A673 (cell line): ENCODE measurements around the gene BEST4. TPM values are rescaled to one million over a fixed set of nuclear protein-coding genes. Genes with fewer than 3 reads are reported as not detected.

Experiments used
- BruUV-seq: library from RNA; stranded (reverse); fragments of 400-500 nt; replicated peaks from 2 replicates; lab custom pipeline; 2021; lab: Mats Ljungman, UMichigan
- CTCF ChIA-PET: fragments of 300-600 bp; sonication (Branson Sonifier 250); formaldehyde crosslinking; loops from one replicate; lab custom pipeline; 2022; ENCODE audit warnings: antibody characterized with exemption; lab: Charles Lee
- POLR2A ChIA-PET: fragments of 300-600 bp; sonication (Branson Sonifier 250); formaldehyde crosslinking; loops from one replicate; lab custom pipeline; 2022; ENCODE audit warnings: antibody characterized with exemption; ENCODE audit not compliant: low non-redundant PET; lab: Charles Lee
- DNase-seq: peaks from one replicate; pipeline ENCODE4 v3.0.0-alpha.2; 2015; ENCODE audit warnings: low spot score
- H3K27ac ChIP-seq: fragments of 200-600 bp; sonication (generic); 2 replicates; pipeline ENCODE4 v1.5.1; 2016; ENCODE audit warnings: mixed run types, low read depth, mild to moderate bottlenecking, mixed read lengths, antibody characterized with exemption, low read length; ENCODE audit not compliant: poor library complexity, severe bottlenecking
- H3K27me3 ChIP-seq: fragments of 200-600 bp; sonication (generic); replicated peaks from 2 replicates; pipeline ENCODE4 v1.6.1; 2017; ENCODE audit warnings: mixed run types, low read depth, mild to moderate bottlenecking, mixed read lengths, antibody characterized with exemption, low read length; ENCODE audit not compliant: insufficient read depth, poor library complexity
- H3K36me3 ChIP-seq: fragments of 200-600 bp; sonication (generic); 2 replicates; pipeline ENCODE4 v1.6.1; 2016; ENCODE audit warnings: mixed run types, mild to moderate bottlenecking, mixed read lengths, antibody characterized with exemption, low read length; ENCODE audit not compliant: insufficient read depth, poor library complexity, severe bottlenecking
- H3K4me1 ChIP-seq: fragments of 200-600 bp; sonication (generic); 2 replicates; pipeline ENCODE4 v1.6.1; 2017; ENCODE audit warnings: mixed run types, mild to moderate bottlenecking, mixed read lengths, antibody characterized with exemption, low read length; ENCODE audit not compliant: insufficient read depth, poor library complexity, severe bottlenecking
- H3K4me3 ChIP-seq: fragments of 200-600 bp; sonication (generic); 2 replicates; pipeline ENCODE4 v1.5.1; 2016; ENCODE audit warnings: low read depth, mixed run types, mild to moderate bottlenecking, mixed read lengths, low read length; ENCODE audit not compliant: poor library complexity, severe bottlenecking
- H3K9me3 ChIP-seq: fragments of 200-600 bp; sonication (generic); 2 replicates; pipeline ENCODE4 v1.6.1; 2016; ENCODE audit warnings: mixed run types, low read depth, mild to moderate bottlenecking, mixed read lengths, antibody characterized with exemption, low read length; ENCODE audit not compliant: poor library complexity, severe bottlenecking
- EZH2 ChIP-seq: fragments of 200-600 bp; sonication (generic); IDR thresholded peaks from 2 replicates; pipeline ENCODE4 v1.6.1; 2017; ENCODE audit warnings: borderline replicate concordance, low read depth, mild to moderate bottlenecking, mixed read lengths, antibody characterized with exemption, low read length; ENCODE audit not compliant: poor library complexity, severe bottlenecking
- intact Hi-C: fragments of 100-400 bp; cut with micrococcal nuclease; formaldehyde crosslinking; loops from one replicate; pipeline ENCODE4 v1.10.0; 2022; ENCODE audit not compliant: unreplicated experiment
- total RNA-seq: library from RNA; stranded (reverse); gene quantifications from 2 replicates; pipeline ENCODE4 v1.2.3, GENCODE V29; 2021
- TF ChIP-seq, protein P1 (sequence below): fragments of 300-800, 200-600 bp; sonication (generic); conservative IDR thresholded peaks from 2 replicates; pipeline ENCODE4 v1.5.1; 2017; ENCODE audit warnings: low read depth, mild to moderate bottlenecking, antibody characterized with exemption, low read length, moderate library complexity, mixed read lengths

BEST4 gene
- total RNA-seq, 1 experiment from 2014 or later: not detected

- intact Hi-C loops: loop anchor here (10.0 kb wide), 1 partner anchor 498 kb away; no protein-coding TSS in a partner anchor
- Histone ChIP-seq H3K4me3 (peak within 1 kb of the TSS; percentile 41), H3K27ac (peak within 1 kb of the TSS; percentile 98), H3K4me1 (peaks cover 54% of the 10 kb centered on the region), H3K27me3 (no peaks in the 10 kb centered on the region), H3K9me3 (no peaks in the 10 kb centered on the region), H3K36me3 (peaks cover 9% of the 10 kb centered on the region)
- DNase-seq: no peak
- CTCF ChIA-PET: interaction anchor here (0.6 kb wide), 1 partner anchor 81 kb away, joined by 3 read pairs; no protein-coding TSS in a partner anchor
- no TSS peak for BruUV-seq
- POLR2A ChIA-PET: interaction anchor here (0.5 to 2.7 kb wide), 3 partner anchors 12 to 1249 kb away, joined by 3 to 18 read pairs (median 5); no protein-coding TSS in a partner anchor
- TF ChIP-seq, protein P1, sequence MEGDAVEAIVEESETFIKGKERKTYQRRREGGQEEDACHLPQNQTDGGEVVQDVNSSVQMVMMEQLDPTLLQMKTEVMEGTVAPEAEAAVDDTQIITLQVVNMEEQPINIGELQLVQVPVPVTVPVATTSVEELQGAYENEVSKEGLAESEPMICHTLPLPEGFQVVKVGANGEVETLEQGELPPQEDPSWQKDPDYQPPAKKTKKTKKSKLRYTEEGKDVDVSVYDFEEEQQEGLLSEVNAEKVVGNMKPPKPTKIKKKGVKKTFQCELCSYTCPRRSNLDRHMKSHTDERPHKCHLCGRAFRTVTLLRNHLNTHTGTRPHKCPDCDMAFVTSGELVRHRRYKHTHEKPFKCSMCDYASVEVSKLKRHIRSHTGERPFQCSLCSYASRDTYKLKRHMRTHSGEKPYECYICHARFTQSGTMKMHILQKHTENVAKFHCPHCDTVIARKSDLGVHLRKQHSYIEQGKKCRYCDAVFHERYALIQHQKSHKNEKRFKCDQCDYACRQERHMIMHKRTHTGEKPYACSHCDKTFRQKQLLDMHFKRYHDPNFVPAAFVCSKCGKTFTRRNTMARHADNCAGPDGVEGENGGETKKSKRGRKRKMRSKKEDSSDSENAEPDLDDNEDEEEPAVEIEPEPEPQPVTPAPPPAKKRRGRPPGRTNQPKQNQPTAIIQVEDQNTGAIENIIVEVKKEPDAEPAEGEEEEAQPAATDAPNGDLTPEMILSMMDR: no peak
- no peak for TF ChIP-seq EZH2
Observed at GRCh38 chr1:44806704-44807363, 18.9 kb upstream of the BEST4 start, which contains the start of gene DYNLT4. Gene DYNLT4 (minus strand): TSS chr1:44807351. CDS start chr1:44806668, 683 bp downstream.

DNA sequence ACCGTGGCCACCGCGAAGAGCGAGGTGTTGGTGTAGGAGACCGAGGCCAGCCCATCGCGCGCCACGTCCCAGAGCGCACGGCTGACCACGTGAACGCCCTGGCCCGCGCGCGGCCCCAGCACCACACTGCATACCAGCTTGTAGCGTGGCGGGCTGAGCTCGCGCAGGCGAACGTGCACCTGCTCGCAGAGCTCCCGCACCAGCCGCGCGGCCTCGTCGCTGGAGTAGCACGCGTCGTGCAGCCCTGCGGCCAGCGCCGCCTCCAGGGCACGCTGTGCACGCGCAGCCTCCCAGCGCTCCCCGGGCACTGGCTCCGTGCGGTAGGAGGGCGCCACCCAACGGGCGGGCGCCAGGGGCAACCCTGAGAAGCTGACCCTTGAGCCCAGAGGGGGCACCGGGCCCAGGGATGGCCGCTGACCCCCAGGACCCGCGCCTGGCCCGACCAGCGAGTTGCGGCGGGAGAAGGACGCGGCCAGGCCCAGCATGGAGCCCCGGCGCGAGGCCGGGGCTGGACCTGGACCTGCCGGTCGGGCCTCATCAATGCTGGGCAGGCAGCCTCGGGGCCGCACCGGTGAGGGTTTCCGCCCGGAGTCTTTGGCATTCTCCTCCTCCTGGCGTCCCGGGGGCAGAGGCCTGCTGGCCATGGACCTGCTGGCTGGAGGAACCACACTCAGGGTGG lies 18.2 kb upstream of the BEST4 start:
- no peaks in the 10 kb centered on the region for H3K9me3 ChIP-seq
- H3K27ac ChIP-seq: peak overlapping the region; percentile 98
- H3K27me3 ChIP-seq: no peaks in the 10 kb centered on the region
- intact Hi-C loops: loop anchor here (10.0 kb wide), 1 partner anchor 499 kb away; no protein-coding TSS in a partner anchor
- no peak for DNase-seq
- H3K4me1 ChIP-seq: peaks cover 47% of the 10 kb centered on the region
- peaks cover 9% of the 10 kb centered on the region for H3K36me3 ChIP-seq
- TF ChIP-seq, protein P1: no peak; the same call in 1 of the 2 replicates
- no peak for TF ChIP-seq EZH2
- BruUV-seq: no TSS peak
- CTCF ChIA-PET: no interaction called here
- POLR2A ChIA-PET: interaction anchor here (0.8 kb wide), 1 partner anchor 13 kb away, joined by 5 read pairs; no protein-coding TSS in a partner anchor
- H3K4me3 ChIP-seq: no peak overlapping the region

DNA sequence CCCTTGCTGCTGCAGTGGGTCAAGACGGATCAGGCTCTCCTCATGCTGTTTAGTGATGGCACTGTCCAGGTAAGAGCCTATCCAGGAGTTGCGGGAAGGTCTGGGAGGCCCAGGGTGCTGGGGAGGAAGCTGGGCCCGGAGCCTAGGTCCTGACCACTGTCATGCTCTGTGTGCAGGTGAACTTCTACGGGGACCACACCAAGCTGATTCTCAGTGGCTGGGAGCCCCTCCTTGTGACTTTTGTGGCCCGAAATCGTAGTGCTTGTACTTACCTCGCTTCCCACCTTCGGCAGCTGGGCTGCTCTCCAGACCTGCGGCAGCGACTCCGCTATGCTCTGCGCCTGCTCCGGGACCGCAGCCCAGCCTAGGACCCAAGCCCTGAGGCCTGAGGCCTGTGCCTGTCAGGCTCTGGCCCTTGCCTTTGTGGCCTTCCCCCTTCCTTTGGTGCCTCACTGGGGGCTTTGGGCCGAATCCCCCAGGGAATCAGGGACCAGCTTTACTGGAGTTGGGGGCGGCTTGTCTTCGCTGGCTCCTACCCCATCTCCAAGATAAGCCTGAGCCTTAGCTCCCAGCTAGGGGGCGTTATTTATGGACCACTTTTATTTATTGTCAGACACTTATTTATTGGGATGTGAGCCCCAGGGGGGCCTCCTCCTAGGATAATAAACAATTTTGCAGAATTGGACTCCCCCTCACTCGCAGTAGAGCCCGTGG lies 17.5 kb upstream of the BEST4 start:
- no peak for TF ChIP-seq EZH2
- TF ChIP-seq, protein P1: peak; percentile 34
- ChIA-PET POLR2A (interaction anchor here (0.6 kb wide), 1 partner anchor 14 kb away, joined by 6 read pairs; no protein-coding TSS in a partner anchor), CTCF (no interaction called here)
- no peaks in the 10 kb centered on the region for H3K27me3 ChIP-seq
- H3K4me3 ChIP-seq: no peak overlapping the region
- no peak for DNase-seq
- intact Hi-C loops: loop anchor here (10.0 kb wide), 1 partner anchor 499 kb away; no protein-coding TSS in a partner anchor
- peak overlapping the region; percentile 3 for H3K27ac ChIP-seq
- peaks cover 44% of the 10 kb centered on the region for H3K4me1 ChIP-seq
- H3K9me3 ChIP-seq: no peaks in the 10 kb centered on the region
- peaks cover 9% of the 10 kb centered on the region for H3K36me3 ChIP-seq
- no TSS peak for BruUV-seq
